ENCODE measurements around the gene LYZL4.

Gene LYZL4

GRCh38 chr3:42368861-42369260, 41.5 kb downstream of the LYZL4 start:
- no peak for DNase-seq
- no peak overlapping the region for H3K4me3 ChIP-seq (ENCODE audit: low read depth, low read length)
- no peak for TF ChIP-seq CTCF (IDR thresholded peaks at IDR 0.05; ENCODE audit: low read depth, low read length)
- H3K27ac ChIP-seq = no peak overlapping the region
- no peaks in the 10 kb centered on the region for H3K27me3 ChIP-seq (ENCODE audit: insufficient read depth, low read depth, severe bottlenecking)
- peaks cover 3% of the 10 kb centered on the region for H3K9me3 ChIP-seq (ENCODE audit: severe bottlenecking)
- H3K36me3 ChIP-seq = no peaks in the 10 kb centered on the region

GRCh38 chr3:42367903-42368302, 42.5 kb downstream of the LYZL4 start:
- DNase-seq = no peak
- no peak overlapping the region for H3K27ac ChIP-seq
- TF ChIP-seq CTCF (IDR thresholded peaks at IDR 0.05; ENCODE audit: low read depth, low read length) = no peak
- peaks cover 3% of the 10 kb centered on the region for H3K9me3 ChIP-seq (ENCODE audit: severe bottlenecking)
- H3K27me3 ChIP-seq (ENCODE audit: insufficient read depth, low read depth, severe bottlenecking) = no peaks in the 10 kb centered on the region
- H3K36me3 ChIP-seq = no peaks in the 10 kb centered on the region
- no peak overlapping the region for H3K4me3 ChIP-seq (ENCODE audit: low read depth, low read length)

- TF ChIP-seq CTCF (IDR thresholded peaks at IDR 0.05; ENCODE audit: low read depth, low read length) = no peak
- no peaks in the 10 kb centered on the region for H3K36me3 ChIP-seq
- no peak overlapping the region for H3K27ac ChIP-seq
- no peak for DNase-seq
- no peak overlapping the region for H3K4me3 ChIP-seq (ENCODE audit: low read depth, low read length)
- H3K9me3 ChIP-seq (ENCODE audit: severe bottlenecking) = peaks cover 3% of the 10 kb centered on the region
- no peaks in the 10 kb centered on the region for H3K27me3 ChIP-seq (ENCODE audit: insufficient read depth, low read depth, severe bottlenecking)
These were observed 43.9 kb downstream of the LYZL4 start for GRCh38 chr3:42366550-42366949.

GRCh38 chr3:42357335-42357734, 53.1 kb downstream of the LYZL4 start:
- no peaks in the 10 kb centered on the region for H3K36me3 ChIP-seq
- TF ChIP-seq CTCF (IDR thresholded peaks at IDR 0.05; ENCODE audit: low read depth, low read length) = no peak
- no peak overlapping the region for H3K4me3 ChIP-seq (ENCODE audit: low read depth, low read length)
- no peaks in the 10 kb centered on the region for H3K27me3 ChIP-seq (ENCODE audit: insufficient read depth, low read depth, severe bottlenecking)
- H3K27ac ChIP-seq = no peak overlapping the region
- no peaks in the 10 kb centered on the region for H3K9me3 ChIP-seq (ENCODE audit: severe bottlenecking)
- DNase-seq = no peak

GRCh38 chr3:42355612-42356011, 54.8 kb downstream of the LYZL4 start:
- H3K27ac ChIP-seq = no peak overlapping the region
- H3K36me3 ChIP-seq = no peaks in the 10 kb centered on the region
- no peaks in the 10 kb centered on the region for H3K9me3 ChIP-seq (ENCODE audit: severe bottlenecking)
- H3K27me3 ChIP-seq (ENCODE audit: insufficient read depth, low read depth, severe bottlenecking) = no peaks in the 10 kb centered on the region
- DNase-seq = no peak
- no peak for TF ChIP-seq CTCF (IDR thresholded peaks at IDR 0.05; ENCODE audit: low read depth, low read length)
- H3K4me3 ChIP-seq (ENCODE audit: low read depth, low read length) = no peak overlapping the region

GRCh38 chr3:42353631-42354030, 56.8 kb downstream of the LYZL4 start:
- Histone ChIP-seq H3K4me3 (ENCODE audit: low read depth, low read length) (no peak overlapping the region), H3K27ac (no peak overlapping the region), H3K27me3 (ENCODE audit: insufficient read depth, low read depth, severe bottlenecking) (no peaks in the 10 kb centered on the region), H3K9me3 (ENCODE audit: severe bottlenecking) (no peaks in the 10 kb centered on the region), H3K36me3 (no peaks in the 10 kb centered on the region)
- no peak for DNase-seq
- no peak for TF ChIP-seq CTCF (IDR thresholded peaks at IDR 0.05; ENCODE audit: low read depth, low read length)
